KOPT-K1 (cell line): ENCODE data around the gene CD86.

Source experiments
- H3K27ac ChIP-seq: fragments of 200-600 bp; sonication (generic); 2 replicates; pipeline ENCODE4 v1.5.1; 2016; ENCODE audit warnings: antibody characterized with exemption, mild to moderate bottlenecking, low read depth, low read length; ENCODE audit not compliant: poor library complexity, severe bottlenecking
- H3K36me3 ChIP-seq: fragments of 200-600 bp; sonication (generic); 2 replicates; pipeline ENCODE4 v1.5.1; 2017; ENCODE audit warnings: antibody characterized with exemption, mild to moderate bottlenecking, low read length, moderate library complexity; ENCODE audit not compliant: insufficient read depth
- H3K9me3 ChIP-seq: fragments of 200-600 bp; sonication (generic); 2 replicates; pipeline ENCODE4 v1.5.1; 2017; ENCODE audit warnings: antibody characterized with exemption, low read length, mild to moderate bottlenecking; ENCODE audit not compliant: insufficient read depth, poor library complexity, severe bottlenecking

Gene CD86

GRCh38 chr3:122055215-122055614 lies at the start of gene CD86:
Gene CD86 (plus strand): TSS chr3:122055362. CDS start chr3:122055490, 128 bp downstream.
- Histone ChIP-seq H3K27ac (no peak within 1 kb of the TSS), H3K36me3 (no peaks in the 10 kb centered on the region)

DNA sequence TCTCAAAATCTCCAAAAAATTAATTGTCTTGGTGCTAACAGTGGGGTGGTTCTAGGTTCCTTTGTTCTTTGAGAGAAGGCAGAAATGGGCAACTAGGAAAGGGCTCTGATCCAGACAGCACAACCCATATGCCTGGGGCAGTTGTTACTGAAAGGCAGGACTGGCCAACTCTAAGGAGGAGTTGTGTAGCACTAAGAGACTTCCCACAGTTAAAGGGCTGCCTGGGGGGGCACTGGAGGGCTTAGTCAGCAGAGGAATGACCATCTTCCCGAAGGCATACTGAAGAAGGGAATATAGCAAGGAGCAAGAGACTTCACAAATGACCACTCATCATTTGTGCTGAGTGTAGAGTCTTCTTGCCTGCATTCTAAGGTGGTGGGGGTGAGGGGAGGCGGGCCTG lies 48.9 kb upstream of the CD86 start:
- Histone ChIP-seq H3K9me3 (no peaks in the 10 kb centered on the region), H3K36me3 (no peaks in the 10 kb centered on the region), H3K27ac (no peak overlapping the region)

More at GRCh38 chr3:122055215-122055614, at the start of gene CD86:
- no peaks in the 10 kb centered on the region for H3K9me3 ChIP-seq

- Histone ChIP-seq H3K36me3 (no peaks in the 10 kb centered on the region), H3K9me3 (no peaks in the 10 kb centered on the region), H3K27ac (no peak overlapping the region)
Observed at GRCh38 chr3:122008166-122008565, 47.0 kb upstream of the CD86 start.

DNA sequence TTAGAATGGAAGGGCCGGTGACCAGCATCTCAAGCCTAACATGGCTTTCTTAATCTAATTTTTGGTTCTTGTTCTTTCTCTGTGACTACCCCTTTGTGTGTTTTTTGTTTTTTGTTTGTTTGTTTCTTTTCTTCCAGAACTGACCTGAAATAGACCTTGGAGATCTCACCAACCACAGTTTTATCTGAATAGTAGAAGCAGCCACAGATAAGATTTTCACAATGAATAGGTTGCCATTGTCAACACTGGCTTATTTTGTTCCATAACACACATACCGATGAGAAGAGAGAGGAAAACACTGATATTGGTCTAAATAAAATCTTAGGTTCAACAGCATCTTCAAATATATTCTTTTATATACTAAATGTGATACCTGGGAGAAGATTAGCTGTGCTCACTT lies 44.7 kb upstream of the CD86 start:
- Histone ChIP-seq H3K9me3 (no peaks in the 10 kb centered on the region), H3K27ac (no peak overlapping the region), H3K36me3 (no peaks in the 10 kb centered on the region)

- Histone ChIP-seq H3K36me3 (no peaks in the 10 kb centered on the region), H3K9me3 (no peaks in the 10 kb centered on the region), H3K27ac (no peak overlapping the region)
Observed at GRCh38 chr3:122011396-122011795, 43.8 kb upstream of the CD86 start.

DNA sequence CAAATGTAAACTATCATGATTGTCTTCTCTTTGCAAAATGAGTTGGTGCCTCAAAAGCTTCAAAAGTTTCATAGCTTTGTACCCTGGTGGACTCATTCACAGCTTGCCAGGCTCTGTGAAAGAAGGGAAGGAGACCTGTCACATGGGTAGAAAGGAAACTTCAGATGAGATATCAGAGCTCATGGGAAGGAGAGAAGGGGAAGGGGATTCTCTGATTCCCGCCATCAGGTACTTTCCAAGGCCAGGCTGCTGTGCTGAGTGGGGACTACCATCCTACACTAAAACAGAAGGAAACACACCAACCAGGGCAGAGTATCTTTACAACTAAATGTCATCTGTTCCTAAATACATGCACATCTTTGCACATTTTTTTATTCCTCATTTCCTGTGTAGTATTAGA lies 42.3 kb upstream of the CD86 start:
- Histone ChIP-seq H3K9me3 (no peaks in the 10 kb centered on the region), H3K36me3 (no peaks in the 10 kb centered on the region), H3K27ac (no peak overlapping the region)

- Histone ChIP-seq H3K27ac (no peak overlapping the region), H3K36me3 (no peaks in the 10 kb centered on the region), H3K9me3 (no peaks in the 10 kb centered on the region)
Observed at GRCh38 chr3:122013448-122013925, 41.7 kb upstream of the CD86 start.

- no peaks in the 10 kb centered on the region for H3K36me3 ChIP-seq
- no peaks in the 10 kb centered on the region for H3K9me3 ChIP-seq
- H3K27ac ChIP-seq, result no peak overlapping the region
Observed at GRCh38 chr3:122014741-122015140, 40.4 kb upstream of the CD86 start.

GRCh38 chr3:122019493-122019892 lies 35.7 kb upstream of the CD86 start:
- Histone ChIP-seq H3K9me3 (no peaks in the 10 kb centered on the region), H3K27ac (no peak overlapping the region), H3K36me3 (no peaks in the 10 kb centered on the region)

- H3K36me3 ChIP-seq, result no peaks in the 10 kb centered on the region
Observed at GRCh38 chr3:122021037-122021436, 34.1 kb upstream of the CD86 start.

GRCh38 chr3:122021811-122022401 lies 33.3 kb upstream of the CD86 start, which contains the start of gene ILDR1:
Gene ILDR1 (minus strand): TSS chr3:122022247. CDS start chr3:122022077, 170 bp downstream.
- no peak within 1 kb of the TSS for H3K27ac ChIP-seq
- H3K36me3 ChIP-seq, result no peaks in the 10 kb centered on the region
- H3K9me3 ChIP-seq, result no peaks in the 10 kb centered on the region

More at GRCh38 chr3:122021037-122021436, 34.1 kb upstream of the CD86 start:
- H3K9me3 ChIP-seq, result no peaks in the 10 kb centered on the region
- no peak overlapping the region for H3K27ac ChIP-seq

DNA sequence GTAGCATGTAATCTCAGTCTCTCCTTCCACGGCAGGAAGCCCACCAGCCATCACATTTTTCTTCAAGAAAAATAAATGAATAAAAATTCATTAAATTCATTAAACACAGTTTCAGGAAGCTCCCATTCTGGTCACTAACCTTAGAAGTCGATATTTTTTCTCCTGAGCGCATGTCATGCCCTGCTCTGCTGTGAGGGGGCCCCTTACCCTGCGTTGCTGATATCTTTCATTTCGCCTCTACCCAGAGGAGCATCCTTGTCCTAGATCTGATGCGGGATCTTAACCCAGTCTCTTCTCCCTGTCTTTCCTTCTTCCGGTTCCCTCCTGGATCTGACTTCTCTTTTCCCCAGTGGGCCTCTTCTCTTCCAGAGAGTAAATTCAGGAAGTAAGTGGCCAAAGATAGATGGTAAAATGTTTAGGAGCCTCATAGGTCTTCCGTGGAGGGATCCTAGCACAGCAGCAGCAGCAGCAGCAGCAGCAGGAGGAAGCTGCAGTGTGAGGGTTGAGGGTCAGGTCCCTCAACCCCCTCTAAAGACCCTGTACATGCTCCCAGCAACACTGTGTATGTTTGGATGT lies 31.7 kb upstream of the CD86 start:
- no peaks in the 10 kb centered on the region for H3K9me3 ChIP-seq
- H3K27ac ChIP-seq, result no peak overlapping the region
- no peaks in the 10 kb centered on the region for H3K36me3 ChIP-seq

GRCh38 chr3:122024800-122025199 lies 30.4 kb upstream of the CD86 start:
- no peaks in the 10 kb centered on the region for H3K9me3 ChIP-seq
- H3K27ac ChIP-seq, result no peak overlapping the region
- no peaks in the 10 kb centered on the region for H3K36me3 ChIP-seq

- no peaks in the 10 kb centered on the region for H3K9me3 ChIP-seq
- H3K36me3 ChIP-seq, result no peaks in the 10 kb centered on the region
- H3K27ac ChIP-seq, result no peak overlapping the region
Observed at GRCh38 chr3:122025296-122025695, 29.9 kb upstream of the CD86 start.

- Histone ChIP-seq H3K27ac (no peak overlapping the region), H3K9me3 (no peaks in the 10 kb centered on the region), H3K36me3 (no peaks in the 10 kb centered on the region)
Observed at GRCh38 chr3:122030381-122031122, 24.6 kb upstream of the CD86 start.
